Ishikawa (cell line): ENCODE results near the gene CSH1.

ENCODE experiments used
- CEBPB ChIP-seq: IDR thresholded peaks from 2 replicates; pipeline ENCODE4 v1.6.1; 2012
- CREB1 ChIP-seq: IDR thresholded peaks from 2 replicates; pipeline ENCODE4 v1.6.1; 2012; ENCODE audit warnings: low read depth
- EGR1 ChIP-seq: IDR thresholded peaks from 2 replicates; pipeline ENCODE4 v1.6.1; 2012
- EP300 ChIP-seq: IDR thresholded peaks from 2 replicates; pipeline ENCODE4 v1.6.1; 2012; ENCODE audit warnings: borderline replicate concordance
- FOXM1 ChIP-seq: IDR thresholded peaks from 2 replicates; pipeline ENCODE4 v1.6.1; 2012; ENCODE audit warnings: low read depth, borderline replicate concordance
- NFIC ChIP-seq: IDR thresholded peaks from 2 replicates; pipeline ENCODE4 v1.6.1; 2012
- RAD21 ChIP-seq: IDR thresholded peaks from 2 replicates; pipeline ENCODE4 v1.6.1; 2012; ENCODE audit warnings: low read depth
- TAF1 ChIP-seq: IDR thresholded peaks from 2 replicates; pipeline ENCODE4 v1.6.1; 2012; ENCODE audit warnings: low read depth, mild to moderate bottlenecking
- TCF12 ChIP-seq: IDR thresholded peaks from 2 replicates; pipeline ENCODE4 v1.6.1; 2012; ENCODE audit warnings: low read depth
- TEAD4 ChIP-seq: IDR thresholded peaks from 2 replicates; pipeline ENCODE4 v1.6.1; 2012
- YY1 ChIP-seq: IDR thresholded peaks from 2 replicates; pipeline ENCODE4 v1.6.1; 2012; ENCODE audit warnings: low read depth
- ZBTB7A ChIP-seq: IDR thresholded peaks from 2 replicates; pipeline ENCODE4 v1.6.1; 2012; ENCODE audit warnings: low read depth
- TF ChIP-seq, protein P1 (sequence below): IDR thresholded peaks from 2 replicates; pipeline ENCODE4 v1.6.1; 2012
- TF ChIP-seq, protein P2 (sequence below): IDR thresholded peaks from 2 replicates; pipeline ENCODE4 v1.6.1; 2012; ENCODE audit warnings: low read depth, mild to moderate bottlenecking
- TF ChIP-seq, protein P3 (sequence below): IDR thresholded peaks from 2 replicates; pipeline ENCODE4 v1.6.1; 2012

CSH1 gene

DNA sequence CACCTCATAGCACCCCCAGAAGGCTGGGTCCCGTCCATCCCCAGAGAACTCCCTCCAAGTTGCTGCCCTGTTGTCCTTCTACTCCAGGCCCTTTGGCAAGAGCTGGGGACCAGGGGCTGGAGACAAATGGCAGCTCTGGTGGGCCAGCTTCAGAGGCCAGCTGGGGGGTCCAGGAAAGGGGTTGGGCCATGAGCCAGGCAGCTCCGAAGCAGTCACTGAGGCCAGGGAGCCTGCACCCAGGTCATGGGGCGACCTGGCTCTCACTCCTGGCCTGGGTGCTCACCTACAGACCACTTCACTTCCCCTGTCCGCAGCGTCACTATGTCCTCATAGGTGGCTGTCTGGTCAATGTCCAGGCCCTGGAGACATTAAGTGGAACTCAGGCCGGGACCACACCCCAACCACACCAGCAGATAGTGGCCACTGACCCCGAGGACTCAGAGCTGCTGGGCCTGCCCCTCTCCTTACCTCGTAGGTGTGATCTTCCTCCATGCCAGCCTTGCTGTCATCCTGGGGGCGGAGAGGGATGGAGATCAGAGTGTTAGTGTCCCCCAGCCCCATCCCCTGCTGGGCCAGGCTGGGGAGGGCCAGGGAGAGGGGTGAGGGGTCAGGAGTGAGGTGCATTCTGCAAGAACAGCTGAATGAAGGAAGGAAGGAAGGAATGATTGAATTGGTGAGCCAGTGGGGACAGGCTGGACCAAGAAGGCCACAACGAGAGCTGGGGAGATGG is 32.8 kb upstream of the CSH1 start:
- TF ChIP-seq TEAD4, result no peak
- TF ChIP-seq, protein P1, sequence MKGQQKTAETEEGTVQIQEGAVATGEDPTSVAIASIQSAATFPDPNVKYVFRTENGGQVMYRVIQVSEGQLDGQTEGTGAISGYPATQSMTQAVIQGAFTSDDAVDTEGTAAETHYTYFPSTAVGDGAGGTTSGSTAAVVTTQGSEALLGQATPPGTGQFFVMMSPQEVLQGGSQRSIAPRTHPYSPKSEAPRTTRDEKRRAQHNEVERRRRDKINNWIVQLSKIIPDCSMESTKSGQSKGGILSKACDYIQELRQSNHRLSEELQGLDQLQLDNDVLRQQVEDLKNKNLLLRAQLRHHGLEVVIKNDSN, result no peak
- TF ChIP-seq, protein P2, sequence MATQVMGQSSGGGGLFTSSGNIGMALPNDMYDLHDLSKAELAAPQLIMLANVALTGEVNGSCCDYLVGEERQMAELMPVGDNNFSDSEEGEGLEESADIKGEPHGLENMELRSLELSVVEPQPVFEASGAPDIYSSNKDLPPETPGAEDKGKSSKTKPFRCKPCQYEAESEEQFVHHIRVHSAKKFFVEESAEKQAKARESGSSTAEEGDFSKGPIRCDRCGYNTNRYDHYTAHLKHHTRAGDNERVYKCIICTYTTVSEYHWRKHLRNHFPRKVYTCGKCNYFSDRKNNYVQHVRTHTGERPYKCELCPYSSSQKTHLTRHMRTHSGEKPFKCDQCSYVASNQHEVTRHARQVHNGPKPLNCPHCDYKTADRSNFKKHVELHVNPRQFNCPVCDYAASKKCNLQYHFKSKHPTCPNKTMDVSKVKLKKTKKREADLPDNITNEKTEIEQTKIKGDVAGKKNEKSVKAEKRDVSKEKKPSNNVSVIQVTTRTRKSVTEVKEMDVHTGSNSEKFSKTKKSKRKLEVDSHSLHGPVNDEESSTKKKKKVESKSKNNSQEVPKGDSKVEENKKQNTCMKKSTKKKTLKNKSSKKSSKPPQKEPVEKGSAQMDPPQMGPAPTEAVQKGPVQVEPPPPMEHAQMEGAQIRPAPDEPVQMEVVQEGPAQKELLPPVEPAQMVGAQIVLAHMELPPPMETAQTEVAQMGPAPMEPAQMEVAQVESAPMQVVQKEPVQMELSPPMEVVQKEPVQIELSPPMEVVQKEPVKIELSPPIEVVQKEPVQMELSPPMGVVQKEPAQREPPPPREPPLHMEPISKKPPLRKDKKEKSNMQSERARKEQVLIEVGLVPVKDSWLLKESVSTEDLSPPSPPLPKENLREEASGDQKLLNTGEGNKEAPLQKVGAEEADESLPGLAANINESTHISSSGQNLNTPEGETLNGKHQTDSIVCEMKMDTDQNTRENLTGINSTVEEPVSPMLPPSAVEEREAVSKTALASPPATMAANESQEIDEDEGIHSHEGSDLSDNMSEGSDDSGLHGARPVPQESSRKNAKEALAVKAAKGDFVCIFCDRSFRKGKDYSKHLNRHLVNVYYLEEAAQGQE, result no peak
- no peak for TF ChIP-seq TAF1
- no peak for TF ChIP-seq ZBTB7A
- TF ChIP-seq CEBPB, result no peak
- TF ChIP-seq, protein P3, sequence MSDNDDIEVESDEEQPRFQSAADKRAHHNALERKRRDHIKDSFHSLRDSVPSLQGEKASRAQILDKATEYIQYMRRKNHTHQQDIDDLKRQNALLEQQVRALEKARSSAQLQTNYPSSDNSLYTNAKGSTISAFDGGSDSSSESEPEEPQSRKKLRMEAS, result no peak
- no peak for TF ChIP-seq YY1
- no peak for TF ChIP-seq EGR1
- TF ChIP-seq CREB1, result no peak
- no peak for TF ChIP-seq FOXM1
- TF ChIP-seq TCF12, result no peak
- TF ChIP-seq EP300, result no peak
- TF ChIP-seq NFIC, result no peak
- no peak for TF ChIP-seq RAD21

DNA sequence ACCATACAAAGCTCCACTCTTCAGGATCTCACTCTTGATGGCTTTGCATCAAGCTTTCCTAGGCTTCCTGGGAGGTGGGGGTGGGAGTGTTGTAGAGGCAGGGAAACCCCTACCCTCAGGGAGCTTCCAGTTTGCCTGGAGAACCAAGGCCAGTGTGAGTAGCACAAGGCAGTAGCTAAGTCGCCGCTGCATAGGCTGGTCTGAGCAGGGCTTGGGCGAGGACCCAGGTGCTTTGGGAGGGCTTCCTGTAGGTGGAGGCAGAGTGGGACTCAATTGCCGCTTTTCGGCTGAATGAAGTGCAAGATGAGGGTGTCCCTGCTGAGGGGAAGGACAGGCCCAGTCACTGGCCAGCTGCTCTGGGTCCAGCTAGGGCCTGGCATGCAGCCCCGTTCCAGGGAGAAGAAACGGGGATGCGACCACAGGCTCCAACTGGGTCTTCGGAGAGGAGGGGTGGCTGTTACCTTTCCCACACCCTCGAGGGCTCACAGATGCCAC is 31.8 kb upstream of the CSH1 start:
- no peak for TF ChIP-seq CREB1
- TF ChIP-seq, protein P3, result no peak
- TF ChIP-seq NFIC, result no peak
- TF ChIP-seq RAD21, result no peak
- no peak for TF ChIP-seq TCF12
- TF ChIP-seq ZBTB7A, result no peak
- TF ChIP-seq CEBPB, result no peak
- TF ChIP-seq EP300, result no peak
- no peak for TF ChIP-seq EGR1
- TF ChIP-seq, protein P1, result no peak
- TF ChIP-seq TAF1, result no peak
- TF ChIP-seq YY1, result no peak
- no peak for TF ChIP-seq TEAD4
- no peak for TF ChIP-seq FOXM1
- TF ChIP-seq, protein P2, result no peak

DNA sequence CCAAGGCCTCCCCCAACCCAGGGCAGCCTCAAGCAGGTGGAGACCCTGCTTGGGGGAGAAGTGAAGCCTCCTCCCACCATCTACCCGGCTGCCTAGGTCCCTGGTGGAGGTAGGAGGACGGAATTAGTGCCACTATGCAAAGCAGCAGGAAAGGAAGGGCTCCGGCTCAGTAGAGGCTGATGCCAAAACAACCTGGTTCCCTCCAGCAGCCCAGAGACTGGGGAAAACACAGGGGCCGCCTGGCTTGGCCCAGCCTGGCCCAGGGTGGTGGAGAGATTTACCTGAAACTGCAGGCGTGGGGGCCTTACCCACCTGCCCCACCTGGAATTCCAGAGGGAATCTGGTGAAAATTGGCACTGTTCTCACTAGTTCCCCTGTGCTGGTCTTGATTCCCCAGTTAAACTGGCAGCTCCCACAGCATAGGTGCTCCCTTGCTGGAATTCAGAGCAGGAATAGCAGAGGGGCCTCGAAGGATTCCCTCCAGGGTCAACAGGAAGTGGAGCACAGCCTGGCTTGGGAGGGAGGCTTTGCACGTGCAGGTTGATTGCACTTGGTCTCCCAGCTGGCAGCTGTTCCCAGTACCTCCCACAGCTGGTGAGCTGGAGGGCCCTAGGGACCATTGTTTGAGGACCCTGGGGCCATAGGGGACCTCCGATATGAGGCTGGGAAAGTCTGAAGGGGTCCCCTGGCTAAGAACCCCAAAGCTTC is 31.2 kb upstream of the CSH1 start:
- TF ChIP-seq, protein P3, result 0 out of 2 replicates have a peak, but pooled peaks have one; percentile 22
- TF ChIP-seq CREB1, result no peak

DNA sequence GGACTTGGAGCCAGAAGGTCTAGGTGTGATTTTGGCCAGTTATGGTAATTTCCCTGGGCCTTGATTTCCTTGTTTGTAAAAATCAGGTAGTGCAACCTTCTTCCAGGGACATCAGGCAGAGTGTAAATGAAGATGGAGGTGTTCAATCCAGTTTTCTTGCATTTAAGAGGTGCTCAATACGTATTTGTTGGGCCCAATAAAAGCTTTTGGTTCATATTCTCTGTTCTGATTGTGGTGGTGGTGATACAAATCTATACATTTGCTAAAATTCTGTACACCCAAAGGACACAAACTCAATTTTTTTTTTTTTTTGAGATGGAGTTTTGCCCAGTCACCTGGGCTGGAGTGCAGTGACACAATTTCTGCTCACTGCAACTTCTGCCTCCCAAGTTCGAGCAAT is 29.8 kb upstream of the CSH1 start:
- TF ChIP-seq TEAD4 (no peak), EP300 (no peak), EGR1 (no peak), CREB1 (no peak), RAD21 (no peak), TCF12 (no peak), CEBPB (no peak), YY1 (no peak), NFIC (no peak)
- TF ChIP-seq, protein P2, result no peak
- TF ChIP-seq, protein P1, result no peak
- TF ChIP-seq, protein P3, result no peak
